ENCODE data around the gene NUCB1.

DNA sequence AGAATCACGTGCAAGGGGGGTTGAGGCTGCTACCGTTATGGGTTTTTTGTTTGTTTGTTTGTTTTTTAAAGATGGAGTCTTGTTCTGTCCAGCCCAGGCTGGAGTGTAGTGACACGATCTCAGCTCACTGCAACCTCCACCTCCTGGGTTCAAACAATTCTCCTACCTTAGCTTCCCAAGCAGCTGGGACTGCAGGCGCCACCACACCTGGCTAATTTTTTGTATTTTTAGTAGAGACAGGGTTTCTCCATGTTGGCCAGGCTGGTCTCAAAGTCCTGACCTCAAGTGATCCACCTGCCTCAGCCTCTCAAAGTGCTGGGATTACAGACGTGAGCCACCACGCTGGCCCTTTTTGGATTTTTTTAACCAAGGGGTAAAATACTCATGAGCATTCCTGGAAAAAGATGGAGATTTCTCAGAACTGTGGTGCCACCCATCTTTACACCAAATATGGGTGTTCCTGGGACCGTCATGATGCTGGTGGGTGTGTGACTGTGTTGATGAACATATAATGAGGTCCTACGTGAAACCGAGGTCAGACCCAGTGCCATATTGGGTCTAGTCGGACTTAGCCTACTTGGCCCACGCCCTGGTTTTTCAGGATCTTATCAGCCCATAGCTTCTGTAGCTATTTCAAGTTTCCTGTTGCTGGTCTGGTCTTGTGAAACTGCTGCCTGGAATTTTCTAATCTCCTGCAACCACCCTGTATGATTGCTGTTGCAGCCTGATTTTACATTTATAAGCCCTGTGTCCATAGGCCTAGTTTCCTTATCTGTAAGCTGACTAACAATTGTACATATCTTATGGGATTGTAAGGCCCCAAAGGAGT lies 21.7 kb upstream of the NUCB1 start:
- TF ChIP-seq, protein P1, sequence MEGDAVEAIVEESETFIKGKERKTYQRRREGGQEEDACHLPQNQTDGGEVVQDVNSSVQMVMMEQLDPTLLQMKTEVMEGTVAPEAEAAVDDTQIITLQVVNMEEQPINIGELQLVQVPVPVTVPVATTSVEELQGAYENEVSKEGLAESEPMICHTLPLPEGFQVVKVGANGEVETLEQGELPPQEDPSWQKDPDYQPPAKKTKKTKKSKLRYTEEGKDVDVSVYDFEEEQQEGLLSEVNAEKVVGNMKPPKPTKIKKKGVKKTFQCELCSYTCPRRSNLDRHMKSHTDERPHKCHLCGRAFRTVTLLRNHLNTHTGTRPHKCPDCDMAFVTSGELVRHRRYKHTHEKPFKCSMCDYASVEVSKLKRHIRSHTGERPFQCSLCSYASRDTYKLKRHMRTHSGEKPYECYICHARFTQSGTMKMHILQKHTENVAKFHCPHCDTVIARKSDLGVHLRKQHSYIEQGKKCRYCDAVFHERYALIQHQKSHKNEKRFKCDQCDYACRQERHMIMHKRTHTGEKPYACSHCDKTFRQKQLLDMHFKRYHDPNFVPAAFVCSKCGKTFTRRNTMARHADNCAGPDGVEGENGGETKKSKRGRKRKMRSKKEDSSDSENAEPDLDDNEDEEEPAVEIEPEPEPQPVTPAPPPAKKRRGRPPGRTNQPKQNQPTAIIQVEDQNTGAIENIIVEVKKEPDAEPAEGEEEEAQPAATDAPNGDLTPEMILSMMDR (conservative IDR thresholded peaks at IDR 0.05; ENCODE audit: low read length) = no peak
- no peak for TF ChIP-seq EZH2phosphoT487 (IDR thresholded peaks at IDR 0.05; ENCODE audit: borderline replicate concordance)
